Stomach (tissue), 4 donors: ENCODE results near the gene TEAD3.

Experiments
- CTCF ChIP-seq, 7 experiments: fragments of 450-650 bp in 4 of 7; fragments of 200-600 bp in 3 of 7; sonication (generic) in 3 of 7; IDR thresholded peaks; one replicate each; pipeline ENCODE4 v1.5.1; 2016 to 2019; ENCODE audit warnings: antibody characterized with exemption in 7 of 7, control low read depth in 2 of 7, mild to moderate bottlenecking in 1 of 7
- POLR2A ChIP-seq, 4 donors: fragments of 450-650 bp; IDR thresholded peaks; one replicate each; pipeline ENCODE4 v1.6.1; 2016; ENCODE audit warnings: antibody characterized with exemption in 4 of 4, control low read depth in 2 of 4, mild to moderate bottlenecking in 1 of 4, moderate library complexity in 1 of 4

DNA sequence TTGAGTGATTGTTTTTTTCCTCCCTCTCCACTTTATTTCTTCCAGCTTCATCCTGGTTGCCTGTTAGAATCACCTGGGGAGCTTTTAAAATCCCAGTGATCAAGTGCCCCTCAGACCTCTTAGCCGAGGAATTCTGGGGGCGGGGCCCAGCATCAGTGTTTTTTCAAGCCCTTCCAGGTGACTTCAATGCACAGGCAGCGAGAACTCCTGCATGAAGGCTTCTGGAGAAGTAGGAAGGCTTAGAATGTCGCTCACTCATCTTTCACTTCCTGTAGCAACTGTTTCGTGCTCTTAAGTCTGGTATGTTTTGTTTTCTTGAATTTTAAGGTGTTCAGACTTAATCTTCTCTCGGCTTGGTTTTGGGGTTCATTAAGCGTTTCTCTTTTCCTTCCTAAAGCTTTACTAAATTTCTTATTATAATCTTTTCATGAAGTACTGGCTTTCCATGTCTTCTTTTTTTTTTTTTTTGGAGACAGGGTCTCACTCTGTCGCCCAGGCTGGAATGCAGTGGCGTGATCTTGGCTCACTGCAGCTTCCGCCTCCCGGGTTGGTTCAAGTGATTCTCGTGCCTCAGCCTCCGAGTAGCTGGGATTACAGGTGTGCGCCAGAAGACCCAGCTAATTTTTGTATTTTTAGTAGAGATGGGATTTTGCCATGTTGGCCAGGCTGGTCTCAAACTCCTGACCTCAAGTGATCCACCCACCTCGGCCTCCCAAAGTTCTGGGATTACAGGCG is 46.7 kb upstream of the TEAD3 start:
- no peak for TF ChIP-seq POLR2A (IDR thresholded peaks at IDR 0.05)
- no peak for TF ChIP-seq CTCF (IDR thresholded peaks at IDR 0.05)
